HG03565 (cell line): ENCODE data around the gene CNMD.

Experiments used
- ATAC-seq: cut with Tn5 transposase; IDR thresholded peaks from one replicate; pipeline ENCODE4 v1.9.1; 2021; ENCODE audit warnings: mild to moderate bottlenecking, moderate library complexity; ENCODE audit not compliant: unreplicated experiment

CNMD gene

GRCh38 chr13:52739468-52740071 lies at the start of gene CNMD:
Gene CNMD, minus strand, starts transcription at chr13:52739820. Its CDS starts 119 bp downstream, at chr13:52739701.
- ATAC-seq = no peak

DNA sequence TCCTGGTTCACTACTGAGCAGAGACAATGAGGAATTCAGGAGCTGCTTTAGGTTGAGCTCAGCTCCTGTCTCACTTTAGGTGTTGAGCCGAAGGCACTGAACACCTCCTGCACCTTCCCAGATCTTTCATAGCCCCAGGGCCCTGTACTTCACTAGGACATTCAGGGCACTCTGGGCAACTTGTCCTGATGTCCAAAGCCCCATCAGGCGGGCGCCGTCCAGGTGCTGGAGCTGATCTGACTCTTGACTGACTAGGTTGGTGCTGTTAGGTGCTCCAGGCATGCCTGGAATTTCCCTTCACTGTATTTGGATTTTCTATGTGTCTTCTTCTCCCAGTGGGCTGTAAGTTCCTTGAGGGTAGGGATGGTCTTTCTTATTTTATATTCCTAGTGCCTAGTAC lies 48.4 kb upstream of the CNMD start:
- ATAC-seq = no peak

GRCh38 chr13:52787235-52787634 lies 47.6 kb upstream of the CNMD start:
- no peak for ATAC-seq

DNA sequence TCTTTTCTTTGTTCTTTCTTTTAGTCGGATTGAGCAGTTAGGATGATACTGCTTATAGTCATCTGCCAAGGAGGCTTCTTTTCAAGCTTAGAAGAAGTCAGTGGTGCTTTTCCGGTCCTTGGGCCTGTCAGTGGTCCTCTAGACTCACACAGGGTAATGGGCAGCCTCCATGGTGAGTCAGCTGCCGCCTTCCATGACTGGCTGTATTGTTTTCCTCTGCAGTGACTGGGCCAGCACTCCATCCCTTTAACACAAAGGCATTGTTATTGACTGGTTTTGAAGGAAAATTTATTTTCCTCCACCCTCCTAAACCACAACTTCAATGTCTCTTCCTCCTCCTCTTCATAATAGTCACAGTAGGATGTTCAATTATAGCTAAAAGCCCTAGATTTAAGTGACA lies 47.1 kb upstream of the CNMD start:
- ATAC-seq = no peak

DNA sequence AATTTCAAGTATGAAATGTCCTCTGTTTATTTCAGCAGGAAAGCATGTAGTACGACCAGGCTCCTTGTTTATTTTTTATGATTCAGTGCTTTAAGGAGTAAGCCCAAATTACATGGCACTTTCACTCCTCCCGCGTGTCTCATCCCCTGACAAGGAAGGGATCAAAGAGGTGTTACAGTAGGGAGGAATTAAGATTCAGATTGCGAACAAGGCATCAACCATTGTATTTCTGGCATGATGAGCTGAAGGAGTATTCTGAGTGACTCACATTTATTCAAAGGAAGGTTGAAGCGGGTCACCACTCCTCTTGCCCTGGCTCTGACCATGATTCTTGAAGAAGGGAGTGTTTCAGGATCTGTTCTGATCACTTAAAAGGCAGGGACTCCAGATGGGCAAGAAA lies 46.1 kb upstream of the CNMD start:
- no peak for ATAC-seq

DNA sequence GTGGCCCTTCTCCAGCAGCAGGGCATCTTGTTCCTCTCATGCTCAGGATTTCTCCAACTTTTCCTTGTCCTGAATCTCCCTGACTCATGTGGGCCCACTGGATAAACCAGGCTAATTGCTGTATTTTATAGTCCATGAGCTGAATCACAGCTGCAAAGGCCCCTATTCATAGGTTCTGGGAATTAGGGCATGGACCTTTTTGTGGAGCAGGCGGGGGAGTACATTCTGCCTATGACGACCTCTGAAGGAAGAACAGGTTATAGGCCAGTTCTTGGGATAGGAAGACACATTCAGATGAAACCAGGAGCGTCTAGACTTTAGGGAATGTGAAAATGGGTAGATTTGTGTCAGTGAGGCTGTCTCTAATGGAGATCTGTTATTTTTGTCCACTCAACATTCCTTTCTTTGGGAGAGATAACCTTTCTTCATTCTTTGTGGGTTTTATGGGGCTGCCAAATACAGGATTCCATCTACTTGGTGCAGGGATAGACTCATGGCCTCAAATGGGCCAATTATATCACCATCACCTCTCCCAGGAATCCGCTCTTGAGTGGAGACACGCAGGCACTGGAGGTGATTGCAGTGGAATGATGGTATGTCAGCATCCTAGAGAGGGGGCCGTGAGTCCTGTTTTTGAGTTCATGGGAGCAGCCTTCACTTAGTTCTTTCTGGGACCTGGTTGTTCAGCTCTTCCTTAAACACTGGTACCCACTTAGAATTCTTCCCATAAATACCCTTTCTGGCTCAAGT lies 45.1 kb upstream of the CNMD start:
- no peak for ATAC-seq

DNA sequence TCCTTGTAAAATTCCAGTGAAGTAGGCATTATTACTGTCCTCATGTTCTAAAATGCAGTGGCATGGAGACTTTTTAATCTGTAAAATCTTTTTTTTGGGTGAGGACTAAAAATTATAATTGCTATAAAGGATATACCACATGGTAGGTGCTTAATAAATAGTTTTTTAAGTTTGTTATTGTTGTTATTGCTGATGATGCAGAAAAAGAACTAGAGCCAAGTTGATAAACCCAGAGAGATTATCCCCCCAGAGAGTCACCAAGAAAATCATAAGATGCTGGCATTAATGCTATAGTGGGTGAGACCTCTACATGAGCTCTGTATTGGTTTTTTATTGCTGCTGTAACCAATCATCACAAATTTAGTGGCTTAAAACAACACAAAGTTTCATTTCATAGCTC lies 44.3 kb upstream of the CNMD start:
- no peak for ATAC-seq

- ATAC-seq = no peak
Measured at GRCh38 chr13:52782471-52783448, 43.1 kb upstream of the CNMD start.

- ATAC-seq = no peak
Measured at GRCh38 chr13:52780611-52781010, 41.0 kb upstream of the CNMD start.

DNA sequence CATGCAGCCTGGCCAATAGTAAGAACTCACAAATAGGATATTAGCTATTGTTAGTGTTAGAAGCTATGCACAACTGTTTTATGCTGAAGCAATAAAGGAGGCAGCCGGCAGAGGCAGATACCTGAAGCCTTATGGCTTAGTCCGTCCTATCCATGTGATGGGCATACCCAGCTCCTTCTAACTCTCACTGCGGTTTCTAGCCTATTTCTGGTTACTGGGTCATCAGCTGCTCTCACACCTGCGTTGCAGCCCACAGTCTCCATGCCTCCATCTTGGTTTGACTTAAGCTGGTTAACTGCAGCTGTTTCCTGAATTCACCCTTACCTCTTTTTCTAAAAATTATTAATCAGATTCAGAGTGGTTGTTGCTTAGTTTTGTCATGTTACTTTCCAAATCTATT lies 40.5 kb upstream of the CNMD start:
- no peak for ATAC-seq

DNA sequence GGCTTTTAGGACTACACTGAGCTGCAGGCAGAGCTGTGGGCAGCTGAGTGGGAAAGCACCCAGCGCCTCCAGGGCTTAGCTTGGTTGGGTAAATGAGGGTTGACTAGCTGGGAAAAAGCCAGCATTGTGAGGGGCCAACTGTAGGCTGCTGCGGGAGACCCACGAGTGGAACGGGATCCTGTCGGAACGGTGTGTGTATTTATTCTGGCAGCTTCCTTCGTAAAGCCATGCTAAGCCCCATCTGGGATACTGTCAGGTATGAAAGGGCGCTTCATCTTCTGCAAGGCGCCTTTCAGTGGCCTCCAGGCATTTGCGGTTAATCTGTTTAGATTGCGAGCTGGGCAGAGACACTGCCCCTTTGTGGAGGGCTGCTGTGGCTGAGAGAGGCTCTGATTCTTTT lies 39.5 kb upstream of the CNMD start:
- ATAC-seq = no peak

- ATAC-seq = no peak
Measured at GRCh38 chr13:52776726-52777125, 37.1 kb upstream of the CNMD start.

GRCh38 chr13:52775511-52775910 lies 35.9 kb upstream of the CNMD start:
- ATAC-seq = no peak

DNA sequence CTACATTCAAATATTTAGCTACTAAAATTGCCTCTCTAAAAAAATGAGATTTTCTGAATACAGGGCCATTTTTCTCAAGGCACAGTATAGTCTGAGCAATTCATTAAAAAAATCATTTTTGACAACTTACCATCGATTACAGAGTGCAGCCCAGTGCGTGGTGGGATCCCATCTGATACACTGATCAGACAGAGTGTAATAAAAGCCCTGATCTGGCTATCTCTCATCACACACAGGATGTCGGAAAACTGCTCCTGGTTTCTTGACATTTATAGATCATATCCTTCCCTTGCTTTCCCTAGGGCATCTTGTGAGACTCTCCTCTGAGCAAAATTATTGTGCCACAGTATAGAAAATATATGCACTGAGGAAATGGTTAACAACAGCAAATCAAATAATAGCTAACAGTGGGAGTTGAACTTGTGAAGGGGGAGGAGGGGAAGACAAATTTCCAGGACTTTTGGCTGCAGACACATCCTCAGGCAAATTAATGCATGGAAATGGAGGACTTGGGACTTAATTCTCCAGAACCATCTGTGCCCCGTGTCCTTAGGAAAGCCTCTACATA lies 28.4 kb upstream of the CNMD start:
- ATAC-seq = no peak

DNA sequence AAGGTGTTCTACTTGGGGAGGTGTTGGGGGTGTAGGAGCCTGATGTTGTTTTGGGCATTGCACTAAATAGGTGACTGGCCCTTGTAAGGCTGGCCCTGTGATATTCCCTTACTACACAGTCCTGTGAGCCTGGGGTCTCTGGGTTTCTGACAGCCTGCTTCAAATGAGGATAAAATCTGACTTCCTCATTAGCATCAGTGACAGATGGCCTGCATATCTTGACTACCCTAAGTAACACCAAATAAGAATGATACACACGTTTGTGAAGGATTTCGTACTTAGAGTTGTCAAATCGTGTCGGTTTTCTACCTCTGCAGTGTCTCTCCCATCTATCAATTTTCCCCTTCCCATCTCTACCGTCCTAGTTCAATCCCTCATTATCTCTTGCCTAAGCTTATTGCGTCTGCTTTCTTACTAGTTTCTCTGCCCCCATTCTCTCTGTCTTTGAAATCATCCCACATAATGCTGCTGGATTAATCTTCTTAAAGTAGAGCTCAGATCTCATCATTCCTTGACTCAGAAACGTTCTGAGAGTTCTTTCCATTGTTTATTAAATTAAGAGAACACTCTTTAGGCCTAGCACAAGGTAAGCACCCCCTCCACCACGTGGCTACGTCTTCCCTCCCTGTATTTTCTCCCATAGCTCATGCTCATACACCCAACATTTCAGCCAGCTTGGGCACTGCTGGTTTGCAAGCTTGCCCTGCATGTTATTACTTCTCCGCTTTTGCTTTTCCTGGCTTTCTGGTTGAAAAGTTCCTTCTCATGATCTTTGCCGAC lies 26.2 kb upstream of the CNMD start:
- no peak for ATAC-seq

- ATAC-seq = no peak
Measured at GRCh38 chr13:52760077-52760476, 20.5 kb upstream of the CNMD start.

DNA sequence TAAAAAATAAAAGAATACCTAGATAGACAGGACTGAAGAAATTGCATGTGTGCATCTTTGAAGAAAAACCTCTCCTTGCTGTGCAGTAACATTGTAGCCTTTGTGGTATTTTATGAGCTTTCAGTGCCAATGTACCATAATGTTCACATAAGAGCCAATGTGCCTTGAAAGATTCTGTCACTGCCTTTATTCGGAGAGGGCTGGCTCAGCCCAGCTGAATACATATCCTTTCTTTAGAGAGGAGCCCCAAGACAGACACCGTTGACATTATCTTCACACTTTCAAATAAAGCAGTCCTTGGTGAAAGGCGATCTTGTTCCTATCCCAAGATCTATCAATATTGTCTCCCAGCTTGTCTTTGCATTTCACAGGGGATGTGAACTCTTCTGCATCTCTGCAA lies 18.5 kb upstream of the CNMD start:
- no peak for ATAC-seq

DNA sequence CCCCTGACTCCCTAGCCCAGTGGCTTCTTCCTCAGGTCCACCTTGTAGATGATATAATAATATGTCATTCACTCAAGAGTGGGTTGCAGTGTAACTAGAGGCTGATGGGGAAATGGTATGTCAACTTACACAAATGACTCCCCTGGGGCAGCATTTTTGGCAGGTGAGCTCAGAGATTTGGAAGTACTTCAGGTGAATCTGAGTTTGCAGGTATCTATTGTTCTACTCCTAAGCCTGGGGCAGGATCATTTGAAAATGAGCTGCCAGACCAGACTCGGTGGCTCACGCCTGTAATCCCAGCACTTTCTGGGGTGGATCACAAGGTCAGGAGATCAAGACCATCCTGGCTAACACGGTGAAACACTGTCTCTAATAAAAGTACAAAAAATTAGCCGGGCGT lies 11.6 kb upstream of the CNMD start:
- ATAC-seq = no peak

- no peak for ATAC-seq
Measured at GRCh38 chr13:52750713-52751112, 11.1 kb upstream of the CNMD start.

- no peak for ATAC-seq
Measured at GRCh38 chr13:52749419-52749818, 9.8 kb upstream of the CNMD start.

- ATAC-seq = no peak
Measured at GRCh38 chr13:52746141-52746540, 6.5 kb upstream of the CNMD start.
